GM04504 (cell line): ENCODE data around the gene NFASC.

Source experiments
- DNase-seq: peaks from one replicate; pipeline ENCODE4 v3.0.0-alpha.2; 2012; ENCODE audit warnings: low read depth

Gene NFASC

DNA sequence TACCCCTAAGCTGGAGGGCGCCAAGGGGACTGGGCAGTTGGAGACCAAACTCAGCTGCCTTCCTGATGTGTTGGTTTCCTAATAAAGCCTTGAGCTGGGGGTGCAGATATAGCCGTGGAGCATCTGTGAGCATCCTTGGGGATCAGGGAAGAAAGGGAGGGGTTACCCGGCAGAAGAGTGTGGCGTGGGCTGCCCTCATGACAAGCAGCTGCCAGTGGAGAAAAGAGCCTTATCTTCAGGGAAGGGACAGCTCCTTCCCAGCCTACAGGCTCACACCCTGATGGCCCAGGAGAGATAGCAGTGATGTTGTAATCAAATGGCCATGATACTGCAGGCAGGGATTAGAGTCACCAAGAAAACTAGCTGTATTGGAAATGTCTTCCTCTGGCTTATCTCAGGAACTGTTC, 10.8 kb upstream of the NFASC start:
- no peak for DNase-seq

GRCh38 chr1:204863024-204863423, 7.6 kb upstream of the NFASC start:
- DNase-seq: no peak

GRCh38 chr1:204863730-204864129, 6.9 kb upstream of the NFASC start:
- DNase-seq: no peak

GRCh38 chr1:204866051-204866596, 4.5 kb upstream of the NFASC start:
- DNase-seq: no peak

GRCh38 chr1:204867203-204867602, 3.5 kb upstream of the NFASC start:
- DNase-seq: no peak

DNA sequence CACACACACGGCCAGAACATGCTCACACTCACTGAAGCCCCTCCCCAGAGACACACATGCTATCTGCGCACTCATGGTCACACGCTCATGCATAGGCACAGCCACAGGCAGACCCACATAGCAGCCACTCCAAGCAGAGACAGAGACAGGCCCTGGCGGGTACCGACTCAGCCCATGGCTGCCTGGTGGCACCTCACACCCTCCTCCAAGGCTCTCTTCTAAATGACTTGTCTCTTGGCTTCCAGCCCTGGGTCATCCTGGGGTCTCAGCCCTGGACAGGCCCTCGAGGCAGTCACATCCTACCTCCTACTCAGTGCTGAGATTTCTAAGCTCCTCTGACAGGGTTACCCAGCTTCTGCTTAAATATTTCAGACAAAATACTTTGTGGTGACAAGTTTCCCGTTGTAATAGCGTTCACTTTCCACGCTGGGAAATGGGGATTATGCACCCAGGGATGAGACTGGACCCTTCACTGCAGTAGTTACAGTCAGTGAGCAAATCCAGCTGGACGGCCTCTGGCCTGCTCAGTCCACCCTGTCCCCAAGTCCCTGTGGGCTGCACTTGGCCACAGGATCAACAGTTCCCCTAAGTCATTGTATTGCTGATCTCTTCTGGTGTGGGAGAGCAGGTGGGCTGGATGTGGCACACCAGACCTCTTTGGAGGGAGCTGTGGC, 2.9 kb upstream of the NFASC start:
- DNase-seq: no peak

- no peak for DNase-seq
These were observed 2.3 kb upstream of the NFASC start for GRCh38 chr1:204868340-204868700.

GRCh38 chr1:204869097-204869496, 1.6 kb upstream of the NFASC start:
- no peak for DNase-seq

- no peak for DNase-seq
These were observed 859 bp downstream of the NFASC start for GRCh38 chr1:204871405-204872037.

- DNase-seq: no peak
These were observed 1.7 kb downstream of the NFASC start for GRCh38 chr1:204872262-204872881.

DNA sequence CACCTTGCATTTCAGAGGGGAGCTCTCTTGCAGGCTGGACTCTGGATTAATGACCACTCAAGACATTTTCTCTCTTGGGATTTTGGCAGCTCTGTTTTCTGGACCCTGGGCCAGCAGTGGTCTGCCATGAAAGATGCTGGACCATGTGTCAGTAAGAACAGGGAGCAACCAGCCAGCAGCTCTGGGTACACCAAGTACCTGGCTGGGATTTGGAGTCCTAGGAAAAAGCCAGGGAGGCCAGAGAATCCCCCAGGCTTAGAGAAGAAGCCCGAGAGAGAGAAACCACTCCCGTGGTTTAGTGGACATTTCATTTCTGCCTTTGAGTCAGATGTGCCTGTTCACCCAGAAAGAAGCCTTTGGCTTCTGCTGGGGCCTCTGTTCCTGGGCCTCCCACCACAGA, 2.5 kb downstream of the NFASC start:
- DNase-seq: no peak

DNA sequence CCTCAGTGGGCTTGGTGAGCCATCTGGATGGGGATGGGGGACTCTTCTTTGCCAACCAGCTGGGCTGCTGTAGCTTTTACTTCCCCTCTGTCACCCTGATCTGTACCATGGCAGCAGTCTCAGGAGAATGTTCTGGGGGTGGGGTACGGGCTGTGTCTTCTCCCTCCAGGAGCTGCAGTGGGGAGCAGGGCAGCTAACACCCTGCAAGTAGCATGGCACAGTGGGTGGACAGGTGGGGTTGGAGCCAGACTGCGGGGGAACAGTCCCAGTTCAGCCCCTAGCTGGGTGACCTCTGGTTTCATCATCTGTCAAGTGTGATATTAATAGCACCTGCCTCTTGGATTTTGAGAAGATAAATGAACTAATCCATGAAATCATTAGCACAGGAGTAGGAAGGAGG, 3.1 kb downstream of the NFASC start:
- DNase-seq: no peak

DNA sequence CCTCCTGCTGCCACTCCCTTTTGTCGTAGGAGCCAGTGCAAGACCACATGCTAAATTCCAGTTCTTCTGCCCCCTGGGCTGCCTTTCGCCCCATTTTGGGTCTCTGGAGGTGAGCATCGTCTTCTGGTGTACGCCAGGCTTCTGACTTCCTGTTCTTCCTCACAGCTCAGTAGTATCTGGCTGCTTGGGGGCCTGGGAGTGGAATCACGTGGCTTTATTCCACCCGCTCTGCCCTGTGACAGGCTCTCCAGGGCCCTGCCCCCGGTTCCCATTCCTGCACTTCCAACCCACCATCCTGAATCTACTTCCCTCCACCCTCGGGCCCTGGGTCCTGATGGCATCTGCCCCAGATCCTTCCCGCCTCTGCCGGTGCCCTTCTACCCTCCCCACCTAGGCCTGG, 3.6 kb downstream of the NFASC start:
- no peak for DNase-seq

GRCh38 chr1:204875255-204875654, 4.6 kb downstream of the NFASC start:
- DNase-seq: no peak

GRCh38 chr1:204878621-204879234, 8.1 kb downstream of the NFASC start:
- DNase-seq: no peak

- no peak for DNase-seq
These were observed 8.7 kb downstream of the NFASC start for GRCh38 chr1:204879351-204879750.

DNA sequence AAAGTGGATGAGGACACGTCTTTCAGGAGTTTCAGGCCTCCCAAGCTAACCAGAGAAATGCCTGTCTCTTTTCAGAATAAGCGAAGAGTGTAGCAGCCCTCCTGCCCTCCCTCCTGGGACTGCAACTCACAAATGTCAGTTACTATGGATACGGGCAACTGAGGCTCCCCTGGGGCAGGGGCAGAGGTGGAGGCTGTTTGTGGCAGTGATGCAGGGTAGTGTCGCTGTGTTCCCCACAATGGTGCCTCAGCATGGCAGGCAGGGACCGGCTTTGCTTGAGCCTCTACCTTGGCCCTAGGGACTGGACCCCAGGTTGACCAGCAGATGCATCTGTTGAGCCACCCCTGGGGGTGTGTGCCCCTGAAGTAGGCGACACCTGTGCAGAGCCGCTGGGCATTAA, 10.2 kb downstream of the NFASC start:
- no peak for DNase-seq

- DNase-seq: no peak
These were observed 11.8 kb downstream of the NFASC start for GRCh38 chr1:204882479-204882878.

- no peak for DNase-seq
These were observed 12.7 kb downstream of the NFASC start for GRCh38 chr1:204883405-204883804.

- DNase-seq: peak; percentile 50
These were observed 14.6 kb downstream of the NFASC start for GRCh38 chr1:204885288-204885711.

- DNase-seq: peak; percentile 37
These were observed 15.1 kb downstream of the NFASC start for GRCh38 chr1:204885790-204886189.

- DNase-seq: no peak
These were observed 17.2 kb downstream of the NFASC start for GRCh38 chr1:204887846-204888245.

- peak; percentile 57 for DNase-seq
These were observed 17.6 kb downstream of the NFASC start for GRCh38 chr1:204888294-204888693.
